ENCODE results near the gene NAA10. TPM values are rescaled to one million over a fixed set of nuclear protein-coding genes. Genes with fewer than 3 reads are reported as not detected.

The NAA10 gene
- polyA plus RNA-seq, 2 of the 4 experiments (the other 2 are of a cell fraction) = 63.5 to 230 TPM

- FAIRE-seq = no peak
- no peak for DNase-seq (ENCODE audit: low read depth in 1 of 2, low spot score in 1 of 2)
- no peak overlapping the region for H3K4me3 ChIP-seq
- POLR2A ChIA-PET = interaction anchor here (0.9 kb wide), 1 partner anchor 10 kb away, joined by 5 read pairs; the partner anchor contains the start of gene HCFC1
- 95% methylated on average over 44 of the region's 52 CpGs for whole genome bisulfite sequencing (ENCODE audit: missing lambda C conversion rate)
- ATAC-seq = no peak
- TF ChIP-seq JUN (IDR thresholded peaks at IDR 0.05) = no peak
- TF ChIP-seq GATA3 (IDR thresholded peaks at IDR 0.05; ENCODE audit: borderline replicate concordance) = no peak
- TF ChIP-seq, protein P1, sequence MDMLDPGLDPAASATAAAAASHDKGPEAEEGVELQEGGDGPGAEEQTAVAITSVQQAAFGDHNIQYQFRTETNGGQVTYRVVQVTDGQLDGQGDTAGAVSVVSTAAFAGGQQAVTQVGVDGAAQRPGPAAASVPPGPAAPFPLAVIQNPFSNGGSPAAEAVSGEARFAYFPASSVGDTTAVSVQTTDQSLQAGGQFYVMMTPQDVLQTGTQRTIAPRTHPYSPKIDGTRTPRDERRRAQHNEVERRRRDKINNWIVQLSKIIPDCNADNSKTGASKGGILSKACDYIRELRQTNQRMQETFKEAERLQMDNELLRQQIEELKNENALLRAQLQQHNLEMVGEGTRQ (IDR thresholded peaks at IDR 0.05) = no peak
- TF ChIP-seq ELK1 (IDR thresholded peaks at IDR 0.05; ENCODE audit: low read depth, low read length) = no peak
- no peak for TF ChIP-seq POLR2A (IDR thresholded peaks at IDR 0.05; ENCODE audit: low read length)
- TF ChIP-seq BCL3 (IDR thresholded peaks at IDR 0.05) = no peak
- TF ChIP-seq ZSCAN20 (CRISPR knock-in tag; IDR thresholded peaks at IDR 0.05) = no peak
- TF ChIP-seq JUNB (IDR thresholded peaks at IDR 0.05) = no peak
- no peak for TF ChIP-seq FOSB (CRISPR knock-in tag; IDR thresholded peaks at IDR 0.05)
- no peak for TF ChIP-seq RNF2 (IDR thresholded peaks at IDR 0.05; ENCODE audit: borderline replicate concordance, low read depth)
- TF ChIP-seq EHF (CRISPR knock-in tag; IDR thresholded peaks at IDR 0.05) = no peak
- TF ChIP-seq RCOR1 (IDR thresholded peaks at IDR 0.05; ENCODE audit: low read depth, low read length) = no peak
- no peak for TF ChIP-seq KDM1A (IDR thresholded peaks at IDR 0.05; ENCODE audit: low read depth)
- no peak for TF ChIP-seq ZC3H11A (IDR thresholded peaks at IDR 0.05)
- no peak for TF ChIP-seq MAFK (IDR thresholded peaks at IDR 0.05; ENCODE audit: partially characterized antibody)
- TF ChIP-seq POLR2AphosphoS2 (conservative IDR thresholded peaks at IDR 0.05; ENCODE audit: low read length) = no peak
- no peak for TF ChIP-seq ZNF302 (CRISPR knock-in tag; IDR thresholded peaks at IDR 0.05)
- no peak for TF ChIP-seq HEYL (CRISPR knock-in tag; IDR thresholded peaks at IDR 0.05)
- CTCF ChIA-PET = interaction anchor here (3.2 kb wide), 1 partner anchor 32 kb away, joined by 15 read pairs; no protein-coding TSS in a partner anchor
- H3K4me2 ChIP-seq = no peak overlapping the region
- no peaks in the 10 kb centered on the region for H3K9me3 ChIP-seq
- no peaks in the 10 kb centered on the region for H3K4me1 ChIP-seq
- no peak overlapping the region for H3K27ac ChIP-seq
Observed at GRCh38 chrX:153981771-153982533, 47.1 kb upstream of the NAA10 start.

DNA sequence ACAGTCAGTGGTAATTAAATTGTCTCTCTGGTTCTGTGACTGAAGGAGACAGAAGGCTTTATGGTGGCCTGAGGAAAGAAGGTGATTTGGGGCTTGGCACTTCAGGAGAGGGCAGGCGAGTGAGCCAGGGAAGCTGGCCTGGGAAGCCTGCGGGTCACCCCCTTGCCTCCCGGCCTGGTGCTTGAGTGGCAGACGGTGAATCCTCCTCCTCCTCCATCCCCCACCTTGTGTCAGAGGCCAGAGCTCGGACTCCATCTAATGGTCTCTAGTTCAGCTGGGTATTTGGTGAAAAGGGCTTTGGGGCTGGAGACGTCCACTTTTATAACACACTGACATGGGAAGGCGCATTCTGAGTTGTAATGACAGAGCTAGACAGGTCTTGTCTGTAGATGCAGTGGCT, 46.4 kb upstream of the NAA10 start:
- DNase-seq (ENCODE audit: low read depth in 1 of 2, low spot score in 1 of 2) (no peak), ATAC-seq (no peak), FAIRE-seq (no peak)
- no peaks in the 10 kb centered on the region for H3K4me1 ChIP-seq
- no peak overlapping the region for H3K4me2 ChIP-seq
- WGBS (ENCODE audit: missing lambda C conversion rate) = 95% methylated on average over 7 of the region's 7 CpGs
- H3K4me3 ChIP-seq = no peak overlapping the region
- no peaks in the 10 kb centered on the region for H3K9me3 ChIP-seq
- ChIA-PET CTCF (interaction anchor here (3.2 kb wide), 1 partner anchor 32 kb away, joined by 15 read pairs; no protein-coding TSS in a partner anchor), POLR2A (interaction anchor here (0.9 kb wide), 1 partner anchor 10 kb away, joined by 5 read pairs; the partner anchor contains the start of gene HCFC1)
- TF ChIP-seq PBX3 (IDR thresholded peaks at IDR 0.05) = no peak
- no peak for TF ChIP-seq E2F6 (IDR thresholded peaks at IDR 0.05; ENCODE audit: borderline replicate concordance, low read depth)
- no peak for TF ChIP-seq SREBF2 (IDR thresholded peaks at IDR 0.05)
- TF ChIP-seq ZFP36 (IDR thresholded peaks at IDR 0.05; ENCODE audit: borderline replicate concordance, partially characterized antibody) = no peak
- TF ChIP-seq ATOH8 (CRISPR knock-in tag; IDR thresholded peaks at IDR 0.05; ENCODE audit: low read depth) = no peak
- no peak for TF ChIP-seq TP53 (CRISPR knock-in tag; IDR thresholded peaks at IDR 0.05)
- TF ChIP-seq JUNB (IDR thresholded peaks at IDR 0.05) = no peak
- no peak for TF ChIP-seq MYC (IDR thresholded peaks at IDR 0.05; ENCODE audit: borderline replicate concordance, low read length)
- no peak for TF ChIP-seq ZNF302 (CRISPR knock-in tag; IDR thresholded peaks at IDR 0.05)
- no peak for TF ChIP-seq RARB (CRISPR knock-in tag; IDR thresholded peaks at IDR 0.05)
- TF ChIP-seq, protein P2, sequence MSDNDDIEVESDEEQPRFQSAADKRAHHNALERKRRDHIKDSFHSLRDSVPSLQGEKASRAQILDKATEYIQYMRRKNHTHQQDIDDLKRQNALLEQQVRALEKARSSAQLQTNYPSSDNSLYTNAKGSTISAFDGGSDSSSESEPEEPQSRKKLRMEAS (IDR thresholded peaks at IDR 0.05) = no peak
- no peak for TF ChIP-seq MAZ (IDR thresholded peaks at IDR 0.05; ENCODE audit: borderline replicate concordance, low read depth, low read length)
- TF ChIP-seq NFE2L2 (conservative IDR thresholded peaks at IDR 0.05; ENCODE audit: low read length) = no peak
- TF ChIP-seq ELK1 (IDR thresholded peaks at IDR 0.05; ENCODE audit: low read depth, low read length) = no peak
- no peak for TF ChIP-seq NR3C1 (IDR thresholded peaks at IDR 0.05)
- TF ChIP-seq ZSCAN20 (CRISPR knock-in tag; IDR thresholded peaks at IDR 0.05) = no peak
- H3K27ac ChIP-seq = no peak overlapping the region

All from A549 (cell line).